M059J (cell line): ENCODE data around the gene RPL37A. TPM values are rescaled to one million over a fixed set of nuclear protein-coding genes. Genes with fewer than 3 reads are reported as not detected.
A peak's percentile ranks its signal among the peaks of the same experiment; 100 is the strongest.

Experiments
- DNase-seq: peaks from one replicate; pipeline ENCODE4 v3.0.0-alpha.2; 2012; ENCODE audit warnings: low read depth
- total RNA-seq: library from RNA; depleted of rRNA; stranded (reverse); fragments of >200 nt; shearing (Covaris generic); gene quantifications from 2 replicates; pipeline ENCODE4 v1.2.3, GENCODE V29; 2014

The RPL37A gene
- total RNA-seq, 1 experiment from 2014 or later: 761 TPM

DNA sequence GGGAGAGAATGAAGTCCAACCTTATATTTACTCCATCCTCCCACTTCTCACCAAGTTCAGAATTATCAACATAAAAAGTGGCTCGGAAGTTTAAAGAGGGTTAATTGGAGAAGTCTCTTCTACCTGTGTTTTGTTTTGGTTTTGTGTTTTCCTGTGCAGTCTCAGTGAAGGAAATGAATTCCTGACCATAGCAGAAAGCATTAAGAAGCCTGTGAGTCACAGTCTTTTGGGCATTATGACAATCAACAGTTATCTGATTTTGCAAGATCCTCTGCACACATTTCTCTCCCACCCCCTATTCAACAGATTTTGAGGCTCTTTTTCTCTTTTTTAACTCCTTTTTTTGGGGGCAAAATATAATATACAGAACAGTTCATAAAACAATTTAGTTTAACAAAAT is 8.6 kb upstream of the RPL37A start:
- DNase-seq: peak; percentile 79

DNA sequence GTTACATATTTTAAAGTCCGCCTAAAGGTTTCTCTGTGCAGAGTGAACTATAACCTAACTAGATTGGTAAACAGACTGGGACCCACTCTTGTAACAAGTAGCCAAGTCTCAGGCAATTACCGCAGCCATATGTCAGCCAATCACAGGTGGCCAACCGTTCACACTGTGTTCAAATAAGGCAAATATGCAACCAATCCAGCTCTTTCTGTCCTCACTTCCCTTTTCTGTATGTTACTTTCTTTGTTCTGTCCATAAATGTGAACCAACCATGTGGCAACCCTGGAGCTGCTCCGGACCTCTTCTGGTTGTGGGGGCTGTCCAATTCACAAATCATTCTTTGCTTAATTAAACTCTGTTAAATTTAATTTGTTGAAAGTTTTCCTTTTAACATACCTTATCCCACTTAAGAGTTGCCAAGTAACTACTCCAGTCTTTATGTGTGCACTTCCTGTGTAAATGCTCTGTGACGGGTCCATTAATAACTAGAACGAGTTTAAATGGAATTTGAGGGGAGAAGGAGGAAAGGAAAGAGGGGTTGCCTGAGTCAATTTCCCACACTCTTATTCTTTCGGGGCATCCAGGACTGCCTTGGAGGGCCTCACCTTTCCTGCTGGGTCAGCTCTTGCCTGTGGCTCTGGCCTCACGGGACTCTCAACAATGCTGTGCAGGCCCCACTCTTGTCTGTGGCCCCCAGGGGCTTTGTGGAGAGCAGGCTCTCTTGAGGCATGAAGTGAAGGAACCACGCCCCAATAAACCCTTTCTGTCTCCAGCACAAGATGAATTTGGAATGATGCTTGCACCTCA is 6.6 kb upstream of the RPL37A start:
- DNase-seq: no peak

DNA sequence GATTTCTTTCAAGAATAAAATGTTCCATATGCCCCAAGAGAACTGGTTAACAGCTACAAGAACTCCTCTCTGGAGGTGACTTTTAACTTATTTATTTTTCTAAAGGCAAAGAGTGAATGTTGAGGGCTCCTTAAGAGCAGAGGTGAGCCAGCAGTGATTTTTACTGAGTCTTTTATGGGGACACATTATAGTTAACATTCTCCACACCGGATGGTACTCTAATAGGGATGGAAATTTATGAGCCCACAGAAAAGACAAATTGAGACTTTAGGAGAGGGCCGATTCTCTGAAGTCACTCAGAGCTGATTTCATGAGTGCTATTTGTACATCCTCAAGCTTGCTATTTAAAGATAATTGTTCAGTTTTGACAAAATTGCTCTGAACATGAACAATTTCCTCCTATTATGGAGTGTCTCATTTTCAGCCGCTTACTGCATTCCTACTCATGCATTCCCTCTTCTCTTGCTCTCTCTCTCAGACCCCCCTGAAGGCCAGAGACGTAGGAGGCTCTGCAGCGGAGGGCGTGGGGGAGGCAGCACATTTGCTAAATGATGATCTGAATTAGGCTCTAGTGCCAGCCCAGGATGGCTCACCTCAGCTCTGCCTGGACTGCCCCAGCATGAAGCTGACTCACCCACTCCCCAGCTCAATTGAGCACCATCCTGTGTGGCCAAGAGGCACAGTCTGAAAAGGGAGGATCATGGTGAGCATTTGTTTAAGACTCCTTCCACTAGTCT is 5.9 kb upstream of the RPL37A start:
- DNase-seq: peak; percentile 87

DNA sequence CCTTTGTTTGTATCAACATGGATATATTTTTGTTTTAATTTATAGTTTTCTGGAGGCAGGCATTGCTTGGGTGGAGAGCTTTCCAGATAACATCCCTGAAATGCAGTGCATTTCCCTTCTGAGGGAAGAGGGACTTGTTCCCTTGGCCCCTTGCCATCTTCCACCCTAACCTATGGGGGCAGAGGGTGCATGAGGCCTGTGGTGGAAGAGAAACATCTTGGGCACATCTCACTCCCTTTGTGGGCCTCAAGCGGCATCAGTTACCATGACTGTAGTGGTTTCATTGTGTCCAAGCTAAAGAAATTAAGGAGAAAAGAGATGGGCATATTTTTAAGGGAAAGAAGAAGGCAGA is 5.3 kb upstream of the RPL37A start:
- DNase-seq: no peak

DNA sequence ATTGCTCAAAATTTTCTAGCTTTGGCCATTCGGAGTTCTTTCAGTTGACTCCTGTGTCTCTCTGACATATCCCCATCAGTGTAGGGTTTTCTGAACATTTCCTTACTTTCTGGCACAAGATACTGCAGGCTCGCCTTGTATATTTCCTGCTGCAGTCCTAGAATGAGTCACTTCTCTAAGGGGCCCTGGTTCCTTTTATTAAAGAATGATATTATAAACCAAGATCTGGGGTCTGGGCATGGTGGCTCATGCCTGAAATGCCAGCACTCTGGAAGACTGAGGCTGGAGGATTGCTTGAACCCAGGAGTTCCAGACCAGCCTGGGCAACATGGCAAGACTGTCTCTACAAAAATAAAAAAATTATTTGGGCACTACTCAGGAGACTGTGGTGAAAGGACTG is 3.0 kb upstream of the RPL37A start:
- peak; percentile 46 for DNase-seq

DNA sequence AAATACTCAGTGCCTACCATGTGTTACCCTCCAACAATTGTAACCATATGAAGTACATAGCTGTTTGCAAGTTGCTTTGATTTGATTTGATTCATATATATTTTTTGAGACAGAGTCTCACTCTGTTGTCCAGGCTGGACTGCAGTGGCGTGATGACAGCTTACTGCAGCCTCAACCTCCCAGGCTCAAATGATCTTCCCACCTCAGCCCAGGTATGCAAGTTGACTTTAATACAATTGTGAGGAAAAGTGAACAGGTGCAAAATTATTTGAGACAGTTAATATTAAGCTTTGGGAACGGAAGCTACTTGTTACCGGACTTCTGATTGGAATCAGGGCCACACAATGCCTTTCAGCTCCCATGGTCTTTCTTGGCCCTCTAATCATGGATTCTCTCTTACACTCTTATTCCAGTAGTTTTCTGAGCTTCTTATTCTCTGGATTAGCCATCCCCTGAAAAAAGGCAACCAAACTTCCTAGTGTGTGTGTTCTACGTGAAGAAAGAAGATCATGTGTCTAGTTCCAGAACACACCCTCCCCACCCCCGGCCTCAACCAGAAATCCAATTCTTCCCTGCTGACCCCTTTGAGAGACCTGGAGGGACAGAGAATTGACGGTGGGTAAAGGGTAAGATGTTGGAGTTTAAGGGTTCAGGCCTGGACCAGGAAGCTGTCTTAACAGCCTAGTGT is 1.1 kb upstream of the RPL37A start:
- DNase-seq: no peak

DNA sequence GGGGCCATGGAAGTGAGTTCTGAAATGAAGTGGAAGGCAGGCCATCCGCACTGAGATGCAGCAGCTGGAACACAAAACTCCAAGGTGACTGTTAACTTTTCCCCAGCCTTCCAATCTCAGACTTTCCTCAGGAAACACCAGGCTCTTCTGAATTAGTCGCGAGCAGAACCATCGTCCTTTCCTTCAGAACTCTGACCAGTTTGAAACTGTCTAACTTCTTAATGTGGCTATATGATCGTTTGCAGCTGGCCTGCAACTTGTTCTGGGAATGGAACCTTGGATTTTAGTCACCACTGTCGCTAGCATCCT is 620 bp upstream of the RPL37A start:
- DNase-seq: no peak

DNA sequence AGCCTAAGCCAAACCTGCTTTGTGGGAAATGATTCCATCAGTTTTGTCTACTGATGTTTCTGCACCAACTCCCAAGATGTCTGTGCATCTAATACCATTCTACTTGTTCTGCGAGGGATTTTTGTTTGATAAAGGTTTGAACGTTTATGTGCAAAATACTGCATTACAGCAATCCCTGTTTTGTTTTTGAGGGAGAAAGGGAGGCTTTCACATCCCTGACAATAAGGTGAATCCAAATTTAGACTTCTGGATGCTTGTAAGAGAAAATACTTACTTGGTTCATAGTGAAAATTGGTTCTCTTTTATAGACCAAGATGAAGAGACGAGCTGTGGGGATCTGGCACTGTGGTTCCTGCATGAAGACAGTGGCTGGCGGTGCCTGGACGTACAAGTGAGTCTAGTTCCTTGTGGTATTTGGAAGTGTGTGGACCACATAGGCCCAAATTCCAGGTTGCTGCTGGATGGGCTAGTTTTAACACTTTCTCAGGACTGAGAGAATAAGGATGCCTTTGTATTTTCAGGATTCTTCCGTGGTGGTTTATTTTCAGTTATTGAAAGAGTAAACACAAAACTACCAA is 1.1 kb downstream of the RPL37A start:
- no peak for DNase-seq

DNA sequence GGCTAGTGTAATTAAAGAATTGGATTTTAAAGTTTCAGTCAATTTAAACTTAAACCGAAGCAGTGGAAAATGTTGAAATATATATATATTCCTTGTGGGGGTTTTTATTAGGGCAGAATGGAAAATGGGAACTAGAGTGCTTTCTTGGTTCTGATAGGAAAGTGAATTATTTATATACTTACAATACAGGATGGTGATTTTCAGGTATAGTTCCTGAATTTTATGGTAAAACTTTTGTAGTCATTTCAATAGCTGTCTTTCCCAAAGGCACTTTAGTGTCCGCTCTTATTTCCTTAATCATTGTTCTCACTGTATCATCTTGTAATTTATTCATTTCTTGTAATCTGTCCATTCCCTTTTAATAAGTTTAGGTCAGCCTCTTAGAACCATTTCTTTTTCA is 1.9 kb downstream of the RPL37A start:
- no peak for DNase-seq

DNA sequence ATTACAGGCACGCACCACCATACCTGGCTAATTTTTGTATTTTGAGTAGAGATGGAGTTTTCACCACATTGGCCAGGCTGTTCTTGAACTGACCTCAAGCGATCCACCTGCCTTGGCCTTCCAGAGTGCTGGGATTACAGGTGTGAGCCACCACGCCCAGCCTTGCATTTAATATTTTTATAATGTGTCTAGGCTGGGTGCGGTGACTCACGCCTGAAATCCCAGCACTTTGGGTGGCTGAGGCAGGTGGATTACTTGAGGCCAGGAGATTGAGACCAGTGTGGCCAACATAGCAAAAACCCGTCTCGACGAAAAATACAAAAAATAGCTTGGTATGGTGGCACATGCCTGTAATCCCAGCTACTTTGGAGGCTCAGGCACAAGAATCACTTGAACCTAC is 3.2 kb downstream of the RPL37A start:
- no peak for DNase-seq

DNA sequence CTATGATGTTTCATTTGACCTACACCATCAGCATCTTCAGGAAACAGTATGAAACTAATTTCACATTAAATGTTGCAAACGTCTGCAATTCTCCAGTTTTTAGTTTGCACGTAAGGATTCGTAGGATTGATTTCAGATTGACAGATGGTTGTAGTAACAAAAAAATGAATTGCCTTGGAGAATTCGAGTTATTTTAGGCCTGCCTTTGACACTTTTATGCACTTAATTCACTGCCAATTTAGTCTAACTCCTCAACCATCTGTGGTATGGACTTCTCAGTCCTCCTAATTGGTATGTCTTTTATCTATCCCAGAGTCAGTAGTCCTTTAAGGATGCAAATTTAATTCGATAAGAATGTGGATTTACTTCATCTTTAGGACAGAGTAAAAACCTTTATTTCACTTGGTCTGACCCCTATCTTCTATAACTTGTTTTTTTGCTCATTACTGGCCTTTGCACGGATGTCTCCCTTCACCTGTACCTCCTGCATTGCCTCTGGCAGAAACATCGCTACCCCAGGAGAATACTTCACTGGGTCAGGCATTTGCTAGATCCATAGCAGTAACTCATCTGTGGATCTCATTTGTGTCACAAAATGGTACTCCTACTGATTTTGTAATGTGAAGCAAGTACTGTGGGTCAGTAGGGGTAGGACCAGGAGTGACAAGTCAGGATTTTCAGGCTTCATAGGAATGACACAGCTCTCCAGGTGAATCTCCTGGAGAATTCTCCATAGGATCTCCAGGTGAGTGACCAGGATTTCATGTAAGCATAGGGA is 3.9 kb downstream of the RPL37A start:
- DNase-seq: no peak

DNA sequence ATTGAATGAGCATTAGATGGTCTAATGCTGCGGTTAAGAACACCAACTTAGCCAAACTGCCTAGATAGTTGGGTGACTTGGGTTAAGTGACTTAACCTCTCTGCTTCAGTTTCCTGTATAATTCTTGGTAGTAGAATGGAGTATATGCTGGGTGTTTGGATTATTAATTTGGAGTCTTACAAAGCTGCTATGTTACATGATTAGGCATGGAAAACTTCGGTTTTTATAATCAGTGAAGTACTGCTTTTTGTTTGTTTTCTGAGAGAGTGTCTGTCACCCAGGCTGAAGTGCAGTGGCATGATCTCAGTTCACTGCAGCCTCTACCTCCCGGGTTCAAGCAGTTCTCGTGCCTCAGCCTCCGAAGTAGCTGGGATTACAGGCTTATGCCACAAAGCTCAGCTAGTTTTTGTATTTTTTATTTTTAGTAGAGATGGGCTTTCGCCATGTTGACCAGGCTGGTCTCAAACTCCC is 4.5 kb downstream of the RPL37A start:
- no peak for DNase-seq

DNA sequence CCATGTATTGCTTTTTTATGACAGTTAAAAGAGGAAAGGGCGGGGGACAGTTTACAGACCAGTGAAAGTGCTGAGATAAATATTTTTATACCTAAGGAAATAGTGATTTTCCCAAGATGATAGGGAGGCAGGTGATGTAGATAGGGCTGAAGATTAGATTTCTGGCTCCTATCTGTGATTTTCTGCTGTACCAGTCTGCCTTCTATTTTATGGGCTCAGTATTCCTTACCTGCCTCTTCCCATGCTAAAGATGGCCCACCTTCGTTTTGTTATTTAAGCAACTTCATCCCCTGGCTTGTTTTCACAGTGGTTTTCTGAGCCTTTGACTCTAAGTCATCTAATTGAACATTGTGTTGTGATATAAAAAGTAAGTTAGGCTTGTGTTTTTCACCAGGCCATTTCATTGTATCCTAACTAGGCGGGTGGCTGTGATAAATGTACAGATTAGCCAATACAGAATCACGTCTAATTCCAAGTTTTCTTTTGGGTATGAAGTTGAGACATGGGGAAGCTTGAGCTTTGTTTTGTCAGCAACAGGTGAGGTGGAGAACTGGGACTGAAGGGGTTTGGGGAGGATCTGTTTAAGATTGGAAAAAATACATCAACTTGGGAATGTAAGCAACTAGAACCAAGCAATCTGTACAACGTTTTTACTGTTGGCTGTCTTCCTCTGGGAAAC is 5.2 kb downstream of the RPL37A start:
- no peak for DNase-seq

DNA sequence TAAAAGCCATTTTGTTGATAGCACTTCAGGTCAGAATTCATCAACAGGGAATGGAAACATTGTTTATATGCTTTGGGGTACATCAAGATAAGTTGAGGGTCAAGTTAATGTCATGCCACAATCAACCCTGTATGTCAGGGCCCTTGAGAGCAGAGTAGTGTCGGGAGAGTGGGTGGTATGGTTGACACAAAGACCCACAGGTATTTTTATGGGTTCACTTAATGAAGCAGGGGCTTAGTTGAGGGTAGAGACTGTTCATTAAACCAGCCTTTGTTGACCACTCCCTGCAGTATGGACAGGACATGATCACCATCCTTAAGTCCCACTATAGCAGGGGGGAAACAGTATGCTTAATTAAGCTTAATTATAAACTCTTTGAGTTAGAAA is 5.7 kb downstream of the RPL37A start:
- DNase-seq: no peak

DNA sequence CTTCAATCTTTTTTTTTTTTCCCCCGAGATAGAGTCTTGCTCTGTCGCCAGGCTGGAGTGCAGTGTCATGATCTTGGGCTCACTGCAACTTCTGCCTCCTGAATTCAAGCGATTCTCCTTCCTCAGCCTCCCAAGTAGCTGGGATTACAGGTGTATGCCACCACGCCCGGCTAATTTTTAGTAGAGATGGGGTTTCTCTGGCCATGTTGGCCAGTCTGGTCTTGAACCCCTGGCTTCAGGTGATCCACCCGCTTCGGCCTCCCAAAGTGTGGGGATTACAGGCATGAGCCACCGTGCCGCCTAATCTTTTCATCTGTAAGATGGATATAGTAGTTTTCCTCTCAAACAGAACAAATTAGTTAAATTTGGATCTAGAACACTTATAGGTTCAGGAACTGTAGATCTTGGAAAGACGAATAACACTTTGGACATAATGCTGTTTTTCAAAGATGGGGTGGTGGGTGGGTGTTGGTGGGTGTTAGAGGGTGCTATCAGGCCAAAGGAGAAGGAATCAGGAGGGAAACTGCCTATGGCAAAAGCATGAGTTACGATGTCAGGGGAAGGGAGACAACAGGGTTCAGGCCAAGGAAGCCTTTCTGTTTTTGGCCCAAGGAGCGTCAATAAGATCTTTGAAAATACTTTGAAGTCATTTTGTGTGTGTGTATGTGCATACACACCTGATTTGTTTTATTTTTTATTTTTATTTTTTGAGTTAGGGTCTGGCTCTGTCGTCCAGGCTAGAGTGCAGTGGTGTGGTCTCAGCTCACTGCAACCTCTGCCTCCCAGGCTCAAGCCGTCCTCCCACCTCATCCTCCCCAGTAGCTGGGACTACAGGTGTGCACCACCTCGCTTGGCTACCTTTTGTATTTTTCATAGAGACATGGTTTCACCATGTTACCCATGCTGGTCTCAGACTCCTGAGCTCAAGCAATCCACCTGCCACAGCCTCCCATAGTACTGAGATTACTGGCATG is 6.8 kb downstream of the RPL37A start:
- no peak for DNase-seq

DNA sequence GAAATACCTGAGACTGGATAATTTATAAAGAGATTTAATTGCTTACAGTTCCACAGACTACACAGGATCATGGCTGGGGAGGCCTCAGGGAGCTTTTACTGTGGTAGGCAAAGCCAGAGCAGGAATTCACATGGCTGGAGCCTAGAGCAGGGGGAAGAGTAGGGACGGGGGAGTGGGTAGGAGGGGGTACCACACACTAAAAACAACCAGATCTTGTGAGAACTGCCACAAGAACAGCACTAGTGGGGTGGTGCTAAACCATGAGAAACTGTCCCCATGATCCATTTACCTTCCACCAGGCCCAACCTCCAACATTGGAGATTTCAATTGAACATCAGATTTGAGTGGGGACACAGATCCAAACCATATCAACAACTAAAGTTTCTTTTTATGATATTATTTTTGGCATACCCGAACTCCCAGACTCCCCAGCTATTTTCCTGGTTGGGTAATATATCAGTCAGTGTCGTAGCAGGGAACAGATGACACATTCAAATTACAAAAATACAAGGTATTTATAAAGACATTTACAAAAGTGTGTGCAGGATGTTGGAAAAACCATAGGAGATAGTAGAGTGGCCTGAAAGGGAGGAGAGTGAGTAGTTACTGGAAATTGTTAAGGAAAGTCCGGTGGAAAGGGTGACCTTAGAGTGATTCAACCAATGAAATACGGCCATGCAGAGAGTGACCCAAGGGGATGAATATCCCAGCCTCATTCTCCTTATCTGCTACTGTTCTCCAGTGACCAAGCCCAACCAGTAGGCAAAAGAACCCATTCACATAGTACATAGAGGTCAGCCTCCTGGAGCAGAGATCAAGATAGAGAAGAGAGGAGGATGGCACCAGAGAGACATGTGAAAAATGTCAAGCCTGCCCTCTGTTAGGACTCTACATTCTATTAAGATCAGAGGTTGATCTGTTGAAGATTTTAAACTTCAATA is 8.8 kb downstream of the RPL37A start:
- DNase-seq: no peak

DNA sequence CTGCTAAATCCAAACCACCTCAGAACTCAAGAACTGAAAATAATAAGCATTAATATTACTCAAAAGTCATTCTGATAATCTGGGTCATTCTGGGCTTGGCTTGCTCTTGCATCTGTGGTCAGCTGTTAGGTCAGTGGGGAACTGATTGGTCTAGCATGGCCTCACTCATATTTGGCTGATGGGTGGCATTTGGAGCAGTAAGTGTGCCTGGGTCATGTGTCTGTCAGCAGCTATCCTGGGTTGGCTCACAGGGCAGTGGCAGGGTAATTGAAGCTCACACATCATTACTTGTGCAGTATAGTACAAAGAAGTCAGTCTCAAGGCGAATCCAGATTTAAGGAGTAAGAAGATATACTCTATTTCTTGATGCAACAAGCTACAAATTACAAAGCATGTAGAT is 9.6 kb downstream of the RPL37A start:
- DNase-seq: no peak

DNA sequence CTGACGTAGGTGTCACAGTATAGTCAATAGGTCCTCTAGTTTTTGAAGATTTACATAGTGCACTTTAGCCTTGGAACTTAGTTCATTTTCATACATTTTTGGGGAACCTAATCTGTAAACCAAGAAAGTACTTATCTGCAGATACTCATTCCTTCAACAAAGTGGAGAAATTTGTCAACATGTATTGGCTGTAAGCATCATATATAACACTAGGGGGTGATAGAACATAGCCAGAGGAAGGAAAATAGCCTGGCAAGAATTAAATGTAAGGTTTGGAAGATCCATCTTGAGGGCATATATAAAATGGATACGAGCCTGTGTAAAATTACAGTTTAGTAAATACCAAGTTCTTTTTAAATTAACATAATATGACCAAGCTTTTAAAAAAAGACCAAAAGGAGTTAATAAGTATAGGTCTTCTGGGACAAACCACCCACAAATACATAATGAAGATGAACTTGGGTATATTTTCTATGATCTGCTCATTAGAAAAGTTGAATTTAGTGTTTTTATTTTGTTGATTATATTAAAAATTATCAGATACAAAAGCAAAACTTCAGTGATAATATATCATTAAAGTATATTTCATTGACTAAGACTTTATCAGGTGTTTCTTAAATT is 18.2 kb downstream of the RPL37A start:
- DNase-seq: peak; percentile 38
